NCI-H345 (cell line): Measurements from ENCODE around the gene TLX2.

Experiments
- DNase-seq: peaks from one replicate; lab custom pipeline; 2025; lab: John Stamatoyannopoulos, UW

The TLX2 gene

DNA sequence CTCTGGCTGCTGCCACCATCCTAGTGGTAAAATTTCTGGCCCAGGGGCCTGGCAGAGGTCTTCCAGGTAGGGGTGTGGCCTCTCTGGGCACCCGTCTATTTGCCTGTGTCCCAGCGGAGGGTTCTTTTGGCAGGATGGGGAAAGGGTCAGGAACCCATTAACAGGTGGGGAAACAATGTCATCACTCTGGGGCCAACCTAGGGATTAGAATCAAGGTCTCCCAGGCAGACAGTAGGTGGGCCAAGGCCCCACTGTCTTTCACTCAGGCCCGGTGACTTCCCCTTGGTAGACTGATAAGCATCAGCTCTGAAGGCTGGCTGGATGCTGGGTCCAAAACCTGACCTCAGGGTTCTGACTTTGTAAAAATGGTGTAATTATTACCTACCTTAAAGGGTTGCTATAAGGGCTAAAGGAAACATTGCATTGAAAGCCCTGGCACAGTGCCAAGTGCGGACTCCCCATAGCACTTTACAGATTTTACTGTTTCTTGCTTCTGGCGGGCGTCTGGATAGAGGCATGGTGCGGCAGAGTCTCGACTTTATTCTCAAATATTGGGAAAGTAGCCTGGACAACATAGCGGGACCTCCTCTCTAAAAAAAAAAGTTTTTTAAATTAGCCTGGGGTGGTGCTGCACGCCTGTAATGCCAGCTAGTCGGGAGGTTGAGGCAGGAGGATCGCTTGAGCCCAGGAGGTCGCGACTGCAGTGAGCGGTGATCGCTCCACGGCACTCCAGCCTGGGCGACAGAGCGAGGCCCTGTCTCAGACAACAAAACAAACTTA, 17.1 kb upstream of the TLX2 start:
- no peak for DNase-seq

DNA sequence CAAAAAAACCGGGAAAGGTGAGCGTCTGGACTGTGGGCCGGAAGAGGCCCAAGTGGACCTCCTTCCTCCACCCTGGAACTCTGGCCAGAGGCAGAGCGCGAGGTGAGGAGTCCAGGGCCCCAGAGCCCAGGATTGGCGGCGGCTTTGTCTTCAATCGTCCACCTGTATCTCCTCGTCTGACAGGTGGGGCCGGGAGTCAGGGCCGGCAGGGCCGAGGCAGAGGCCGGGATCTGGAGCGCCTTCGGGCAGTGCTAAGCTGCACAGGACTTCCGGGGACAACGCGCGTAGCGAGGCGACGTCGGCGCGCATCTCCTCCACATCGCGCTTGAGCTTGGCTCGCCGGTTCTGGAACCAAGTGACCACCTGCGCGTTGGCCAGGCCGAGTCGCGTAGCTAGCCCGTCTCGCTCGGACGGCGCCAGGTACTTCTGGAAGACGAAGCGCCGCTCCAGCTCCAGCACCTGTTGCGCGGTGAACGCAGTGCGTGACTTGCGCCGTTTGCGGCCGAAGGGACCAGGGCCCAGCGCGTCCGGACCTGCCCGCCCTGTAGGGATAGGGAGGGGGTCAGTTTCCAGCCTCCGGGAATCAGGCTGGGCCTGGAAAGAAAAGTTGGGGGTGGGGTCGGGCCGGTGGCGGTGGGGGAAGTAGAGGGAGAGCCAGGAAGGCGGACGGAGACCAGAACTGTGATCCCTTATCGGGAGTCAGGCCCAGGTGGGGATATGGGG, 16.3 kb upstream of the TLX2 start:
- peak; percentile 16 for DNase-seq

DNA sequence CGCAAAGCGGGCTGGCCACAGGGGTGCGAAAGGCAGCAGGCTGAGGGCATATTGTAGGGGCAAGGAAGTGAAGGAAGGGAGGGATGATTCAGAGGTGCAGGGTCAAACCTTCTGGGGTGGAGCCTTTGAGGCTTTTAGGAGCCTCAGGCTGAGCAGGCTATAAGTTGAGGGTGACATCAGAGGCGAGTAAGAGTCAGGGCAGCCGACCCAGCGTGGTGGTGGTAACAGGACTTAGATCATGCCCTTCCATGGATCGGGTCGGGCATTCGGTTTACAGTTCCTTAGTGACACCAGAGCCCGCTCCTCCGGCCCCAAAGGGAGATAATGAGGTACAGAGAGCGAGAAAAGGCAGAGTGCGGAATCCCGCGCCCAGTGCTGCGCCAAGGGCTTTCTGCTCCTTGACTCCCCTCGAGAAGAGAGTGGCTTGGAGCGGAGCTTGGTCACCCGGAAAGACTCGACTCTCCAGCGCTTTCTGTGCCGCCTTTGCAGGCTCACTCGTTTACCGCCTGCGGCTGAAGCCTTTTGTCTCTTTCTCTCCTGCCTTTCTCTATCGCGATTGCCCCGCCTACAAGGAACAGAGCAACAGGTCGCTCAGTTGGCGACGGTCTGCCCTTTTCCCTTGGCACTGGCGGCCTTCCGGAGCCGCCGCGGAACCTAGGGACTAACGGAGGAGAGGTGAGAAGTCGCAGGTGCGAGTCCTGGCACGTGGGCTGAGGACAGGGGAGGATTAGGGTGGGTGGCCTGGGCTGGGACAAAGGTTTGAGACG, 15.6 kb upstream of the TLX2 start:
- DNase-seq: no peak

DNA sequence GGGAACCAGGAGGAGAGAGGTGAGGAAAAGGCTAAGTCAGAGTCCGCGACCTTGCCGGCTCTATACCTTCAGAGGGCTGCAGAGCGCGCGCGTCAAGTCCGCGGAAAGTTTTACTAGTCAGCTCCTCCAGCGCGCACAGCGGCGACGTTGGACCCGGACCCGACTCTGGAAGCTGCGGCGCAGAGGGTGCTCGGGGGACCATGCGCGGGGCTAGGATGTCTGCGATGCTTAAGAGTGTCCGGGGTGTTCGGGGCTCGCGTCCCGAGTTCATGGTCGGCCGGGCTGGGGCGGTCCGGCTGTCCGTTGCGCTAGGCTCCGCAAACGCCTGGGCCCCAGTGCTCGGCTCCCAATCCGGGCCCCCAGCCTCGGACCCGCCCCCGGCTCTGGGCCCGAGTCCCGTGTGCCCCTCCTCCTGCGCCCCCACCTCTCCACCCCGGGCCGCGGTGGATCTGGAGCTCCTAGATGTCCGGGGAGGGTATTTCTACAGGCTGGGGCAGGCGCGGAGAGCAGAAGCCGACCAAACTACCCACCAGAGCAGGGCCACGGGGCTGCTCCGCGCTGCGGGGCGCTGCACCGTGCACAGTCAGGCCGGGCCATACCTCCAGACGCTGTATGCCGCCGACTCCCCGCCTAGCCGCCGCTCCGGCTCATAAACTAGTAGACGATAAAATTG, 14.8 kb upstream of the TLX2 start, which contains the start of gene LBX2:
Gene LBX2 (minus strand): TSS at position 337 of the 673 bp plus-strand sequence. CDS start 66 bp downstream, at position 271.
- DNase-seq: no peak

DNA sequence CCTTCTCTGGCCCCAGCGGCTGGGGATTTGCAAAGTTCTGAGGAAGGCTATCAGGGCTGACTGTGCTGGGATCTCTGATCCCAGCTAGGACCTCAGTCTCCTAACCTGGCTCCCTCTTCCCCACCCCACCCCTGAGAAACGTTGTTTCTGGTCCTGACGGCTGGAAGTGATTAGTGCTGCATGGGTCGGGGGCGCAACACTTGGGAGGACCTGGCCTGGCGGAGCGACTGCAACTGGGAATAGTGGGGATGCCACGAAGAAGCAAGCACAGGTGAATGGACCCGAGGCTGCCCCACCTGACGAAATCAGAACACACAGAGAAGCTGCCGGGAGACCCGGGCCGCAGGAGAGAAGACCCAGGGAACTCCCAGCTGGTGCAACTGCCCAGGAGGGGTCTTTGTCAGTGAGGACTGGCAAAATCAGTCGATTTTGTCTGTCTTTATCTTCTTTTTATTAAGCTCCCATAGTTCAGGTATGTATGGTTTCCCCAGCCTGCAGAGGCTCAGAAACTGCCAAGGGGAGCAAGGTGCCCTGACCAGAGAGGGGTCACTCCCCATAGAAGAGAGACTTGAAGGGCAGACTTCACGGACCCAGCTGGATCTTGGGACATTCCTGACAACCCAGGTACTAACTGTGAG, 14.2 kb upstream of the TLX2 start:
- DNase-seq: no peak

DNA sequence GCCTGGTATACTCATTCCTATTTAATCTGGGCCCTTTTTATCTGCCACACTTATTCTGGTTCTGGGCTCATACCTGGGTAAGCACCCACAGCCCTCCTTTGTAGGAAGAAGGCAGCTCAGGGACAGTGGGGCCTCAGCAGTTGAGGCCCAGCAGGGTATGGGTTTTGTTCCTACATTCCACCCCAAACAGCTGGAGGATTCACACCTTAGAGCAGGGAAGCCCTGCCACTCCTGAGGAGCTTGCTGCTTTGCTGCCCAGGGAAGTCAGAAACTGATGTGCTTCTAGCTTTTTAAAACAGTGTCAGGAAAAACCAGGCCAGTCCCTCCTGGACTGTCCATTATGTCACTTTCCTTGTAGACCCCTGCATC, 13.7 kb upstream of the TLX2 start:
- no peak for DNase-seq

DNA sequence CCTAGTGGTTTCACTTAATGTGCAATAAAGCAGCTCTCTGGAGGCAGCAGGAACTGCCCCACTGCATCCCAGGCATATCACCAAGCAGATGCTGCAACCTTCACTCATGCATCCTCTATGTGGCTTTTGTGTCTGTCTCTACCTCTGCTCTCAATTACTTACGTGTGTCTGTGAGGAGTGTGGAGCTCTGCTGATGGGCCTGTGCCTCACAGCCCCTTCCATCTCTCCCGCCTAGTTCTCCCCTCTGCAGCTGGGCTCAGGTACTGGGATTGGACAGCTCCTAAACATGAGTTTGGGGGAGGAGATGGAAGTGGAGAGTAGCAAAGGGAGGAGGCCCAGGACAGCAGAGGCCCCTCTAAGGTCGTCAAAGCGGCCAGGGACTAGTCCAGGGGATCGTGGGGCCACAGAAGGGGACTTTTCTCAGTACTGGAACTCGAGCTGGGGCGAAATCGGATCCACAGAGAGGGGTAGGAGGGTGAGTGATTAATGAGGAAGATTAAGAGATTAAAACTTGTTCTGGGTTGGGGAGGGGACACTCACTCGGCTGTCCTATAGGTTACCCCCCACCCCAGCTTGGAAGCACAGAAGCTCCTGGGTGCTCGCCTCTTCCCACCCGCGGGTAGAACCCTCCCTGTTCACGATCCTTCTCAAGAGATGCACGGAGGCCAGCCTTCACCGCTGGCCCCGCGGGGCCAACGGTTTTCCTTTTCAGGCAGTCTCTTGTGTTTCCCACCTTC, 12.7 kb upstream of the TLX2 start:
- DNase-seq: no peak

DNA sequence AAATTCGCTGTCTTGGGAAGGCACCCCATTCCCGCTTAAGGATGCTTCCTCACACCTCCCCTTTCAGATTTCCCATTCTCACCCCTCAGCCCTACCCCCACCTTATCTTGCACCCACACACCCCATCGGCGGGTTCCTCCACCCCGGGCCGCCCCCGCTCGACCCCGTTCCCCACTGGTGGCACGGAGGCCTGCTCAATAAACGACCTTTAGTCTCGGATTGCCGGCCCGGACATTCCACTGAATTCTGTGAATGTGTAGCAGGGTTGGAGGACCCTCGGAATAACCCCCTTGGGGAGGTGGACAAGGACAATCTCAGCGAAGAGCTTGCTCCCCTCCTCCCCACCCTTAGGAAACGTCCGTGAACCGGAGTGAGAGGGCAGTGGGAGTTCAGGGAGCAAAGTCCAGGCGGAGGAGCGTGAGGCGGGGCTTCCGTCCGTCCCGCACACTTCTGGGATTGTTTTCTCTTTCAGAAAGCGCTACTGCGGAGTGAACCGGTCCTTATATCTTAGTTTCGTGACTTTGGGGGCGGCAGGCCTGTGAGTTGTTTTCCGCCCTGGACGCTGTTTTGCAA, 12.0 kb upstream of the TLX2 start:
- no peak for DNase-seq

DNA sequence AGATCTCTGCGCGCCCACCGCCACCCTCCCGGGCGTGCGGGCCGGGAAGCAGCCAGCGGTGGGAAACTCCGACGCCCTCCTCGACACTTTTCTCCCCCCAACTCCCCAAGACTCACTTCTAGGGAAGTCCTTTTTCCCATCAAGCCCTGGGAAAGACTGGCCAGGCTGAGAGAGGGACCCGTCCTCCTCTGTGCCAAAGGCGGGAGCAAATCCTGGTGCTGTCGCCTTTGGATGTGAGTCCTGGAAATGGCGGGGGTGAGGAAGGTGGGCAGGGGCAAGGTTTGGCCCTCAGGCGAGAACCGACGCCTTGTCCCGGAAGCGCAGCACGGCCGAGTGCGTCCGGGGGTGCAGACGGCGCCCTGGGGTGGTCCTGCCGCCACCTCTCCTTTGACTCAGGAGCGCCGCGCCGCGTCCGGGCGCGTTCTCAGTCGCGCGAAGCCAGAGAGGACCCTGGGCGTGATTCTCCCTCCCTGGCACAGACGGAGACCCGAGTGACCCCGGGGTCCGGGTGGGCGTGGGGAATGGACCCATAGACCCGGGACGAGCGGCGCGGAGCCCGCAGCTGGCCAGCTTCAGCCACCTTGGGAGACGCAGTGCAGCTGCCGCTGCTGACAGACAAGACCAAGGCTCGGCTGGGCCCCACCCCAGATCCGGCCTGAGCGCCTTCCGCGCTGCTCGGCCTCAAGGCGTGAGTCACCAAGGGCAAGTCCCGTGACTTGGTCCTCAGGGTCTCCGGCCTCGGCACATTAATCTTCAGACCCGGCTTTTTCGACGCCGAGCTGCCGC, 11.3 kb upstream of the TLX2 start:
- peak; percentile 7 for DNase-seq

DNA sequence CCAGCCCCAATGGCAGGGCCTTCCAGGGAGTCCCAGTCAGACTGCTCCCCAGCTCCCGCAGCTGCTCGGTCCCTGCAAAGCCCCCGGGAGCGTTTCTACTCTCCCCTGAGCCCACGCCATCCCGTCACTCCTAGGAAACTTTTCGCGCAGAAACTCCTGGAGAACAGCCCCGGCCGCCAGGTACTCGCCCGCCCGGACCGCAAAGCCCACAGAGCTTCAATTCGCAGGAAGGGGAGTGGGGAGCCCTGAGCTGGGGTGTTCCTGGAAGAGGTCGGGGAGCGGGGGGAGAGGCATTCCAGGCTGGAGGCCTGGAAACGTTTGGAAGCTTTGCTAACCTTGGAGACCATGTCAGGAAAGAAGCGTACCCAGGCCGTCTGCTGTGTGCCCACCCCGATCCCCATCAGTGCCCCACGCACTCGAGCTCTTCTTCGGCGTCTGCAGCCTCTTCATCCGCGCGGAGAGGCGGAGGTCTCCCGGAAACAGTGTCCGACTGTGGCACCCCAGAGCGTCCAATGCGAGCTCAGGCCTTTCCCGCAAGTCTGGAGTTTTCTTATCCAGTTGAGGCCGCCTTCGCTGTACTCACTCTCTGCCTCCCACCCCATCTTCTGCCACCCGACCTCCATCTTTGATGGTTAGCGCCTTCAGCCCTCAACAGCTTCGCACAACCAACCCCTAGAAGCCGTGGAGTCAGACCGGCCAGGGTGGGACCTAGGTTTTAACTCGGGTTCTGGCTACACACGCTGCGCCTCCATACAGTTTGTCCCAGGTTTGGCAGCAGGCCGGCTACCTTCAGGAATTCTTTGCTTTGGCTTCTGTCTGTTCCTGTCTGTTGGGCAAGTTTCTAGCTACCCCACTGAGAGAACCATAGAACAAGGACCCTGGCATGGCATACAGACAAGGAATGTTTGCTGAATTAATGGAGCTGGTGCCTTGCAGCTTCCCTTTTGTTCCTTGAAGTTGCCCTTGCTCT, 10.5 kb upstream of the TLX2 start:
- DNase-seq: no peak

DNA sequence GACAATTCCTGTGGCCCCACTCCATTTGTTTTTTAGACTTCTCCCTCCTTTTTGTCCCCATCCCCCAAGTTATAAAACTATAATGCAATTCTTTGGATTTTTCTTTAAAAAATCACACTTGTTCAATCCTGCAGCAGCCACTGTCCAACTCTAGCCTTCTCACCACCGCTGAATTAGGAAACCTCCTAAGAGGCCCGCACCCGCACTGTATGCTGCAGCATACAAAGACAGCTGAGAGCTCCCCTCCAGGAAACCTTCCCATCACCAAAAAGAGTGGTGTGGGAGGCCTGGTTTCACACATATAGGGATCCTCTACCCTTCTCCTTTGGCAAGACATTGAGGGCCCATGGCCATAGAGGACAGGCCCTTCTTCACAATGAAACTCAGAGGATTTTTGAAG, 9.7 kb upstream of the TLX2 start:
- no peak for DNase-seq

DNA sequence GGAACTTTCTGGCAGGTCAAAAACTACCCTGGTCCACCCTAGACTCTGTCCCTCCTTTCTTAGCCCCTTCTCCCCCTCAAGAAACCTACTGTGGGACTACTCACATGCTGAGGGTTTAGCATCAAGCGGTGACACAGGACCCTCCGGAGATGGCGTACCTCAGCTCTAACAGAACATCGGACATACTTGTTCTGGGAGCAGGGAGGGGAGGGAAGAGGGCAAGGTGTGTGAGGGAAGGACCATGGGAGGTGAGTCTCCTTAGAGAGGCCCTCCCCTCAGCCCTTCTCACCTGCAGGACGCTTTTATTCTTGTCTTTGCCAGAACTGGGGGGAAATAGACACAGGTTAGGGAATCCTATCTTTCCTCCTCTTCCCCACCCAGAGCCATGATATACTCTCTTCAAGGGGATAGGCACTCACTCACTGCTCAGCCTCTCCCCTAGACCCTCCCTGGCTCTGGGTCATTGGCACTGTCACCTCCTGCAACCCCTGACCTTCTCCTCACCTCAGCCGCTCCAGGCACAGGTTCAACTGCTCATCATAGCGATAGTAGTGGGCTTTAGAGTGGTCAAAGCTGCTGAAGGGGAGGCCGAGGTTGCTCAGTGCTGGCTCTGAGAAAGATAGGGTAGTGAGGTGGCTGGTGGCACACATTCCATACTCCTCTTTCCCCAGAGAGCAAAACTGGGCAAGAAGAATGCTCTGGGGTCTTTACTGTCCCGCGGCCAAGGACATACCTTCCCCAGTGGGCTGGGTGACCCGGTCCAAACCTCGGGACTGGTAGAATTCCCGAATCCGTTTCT, 8.6 kb upstream of the TLX2 start:
- DNase-seq: no peak

DNA sequence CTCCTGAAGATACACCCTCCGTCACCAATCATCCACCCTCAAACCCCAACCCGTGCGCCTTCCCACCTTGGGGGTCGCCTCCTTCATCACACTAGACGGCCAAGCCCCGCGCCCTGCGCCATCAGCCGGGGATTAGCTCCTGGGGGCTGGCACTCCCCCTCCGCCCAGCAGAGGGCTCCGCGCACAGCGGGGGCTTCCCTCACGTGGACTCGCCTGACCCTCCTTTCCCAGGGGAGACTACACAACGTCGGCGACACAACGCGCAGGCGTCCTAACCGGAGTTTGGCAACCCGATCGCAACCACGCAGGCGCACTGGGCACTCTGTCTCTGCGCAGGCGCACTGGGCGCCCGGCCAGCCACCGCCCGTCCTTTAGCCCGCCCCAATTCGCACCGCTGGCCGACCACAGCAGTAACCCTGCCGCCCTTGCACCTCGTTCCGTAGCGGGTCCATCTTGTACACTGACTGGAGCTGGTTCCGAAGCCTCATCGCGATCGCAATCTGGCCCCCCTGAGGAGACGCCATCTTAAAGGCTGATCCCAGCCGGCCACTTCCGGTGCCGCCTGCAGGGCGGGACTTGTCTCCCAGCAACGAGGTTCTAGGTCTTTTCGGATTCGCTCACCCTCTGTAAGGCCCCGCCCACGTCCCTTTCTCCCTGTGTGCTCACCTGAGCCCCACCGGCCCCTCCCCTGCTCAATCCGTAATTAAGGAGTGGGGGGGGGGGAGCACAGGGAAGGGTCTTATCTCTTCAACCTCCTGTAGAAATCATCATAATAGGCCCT, 6.9 kb upstream of the TLX2 start, which contains the start of gene PCGF1:
Gene PCGF1 (minus strand): TSS at position 551 of the 781 bp plus-strand sequence. CDS start 27 bp downstream, at position 524.
- DNase-seq: peak; percentile 99

DNA sequence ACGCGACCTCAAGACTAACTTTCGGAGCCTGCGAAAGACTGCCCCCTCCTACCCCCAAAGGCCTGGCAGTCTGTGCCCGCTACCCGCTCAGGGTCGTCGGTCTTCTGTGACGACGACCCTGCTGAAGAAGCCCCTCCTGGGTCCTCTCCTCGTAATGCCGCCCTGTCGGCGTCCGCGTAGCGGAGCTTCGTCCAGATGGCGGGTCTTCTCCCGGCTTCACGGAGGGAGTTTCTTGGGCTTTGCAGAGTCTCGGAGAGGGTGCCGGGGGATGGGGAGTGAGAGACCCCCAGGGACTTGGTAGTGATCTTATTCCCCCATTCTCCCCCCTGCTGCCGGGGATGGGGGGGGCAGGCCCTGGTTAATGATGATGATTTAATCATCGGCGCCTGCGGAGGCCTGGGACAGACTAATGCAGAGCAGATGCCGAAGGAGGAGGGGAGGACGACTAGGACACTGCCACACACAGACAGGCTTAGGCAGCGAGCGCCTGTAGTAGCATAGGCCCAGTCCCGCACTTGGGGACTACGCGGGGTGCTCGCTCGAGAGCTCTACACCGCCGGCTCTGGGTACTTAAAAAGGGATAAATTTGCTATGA, 6.2 kb upstream of the TLX2 start:
- DNase-seq: peak; percentile 21

DNA sequence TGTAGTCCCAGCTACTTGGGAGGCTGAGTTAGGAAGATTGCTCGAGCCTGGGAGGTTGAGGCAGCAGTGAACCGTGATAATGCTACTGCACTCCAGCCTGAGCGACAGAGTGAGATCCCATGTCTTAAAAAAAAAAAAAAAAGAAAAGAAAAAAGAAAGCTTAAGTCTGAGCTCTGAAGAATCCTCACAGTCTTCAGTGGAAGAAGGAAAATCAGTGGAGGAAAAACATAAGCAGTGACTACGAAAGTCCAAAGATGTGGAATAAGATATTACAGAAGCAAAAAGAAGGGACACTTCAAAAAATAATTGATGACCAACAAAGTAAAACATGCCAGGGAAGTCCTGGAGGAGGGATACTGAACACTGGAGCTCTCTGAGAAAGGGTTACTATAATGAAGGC, 4.0 kb upstream of the TLX2 start:
- no peak for DNase-seq
